ACC112 (cell line): ENCODE data around the gene SPATA6L.

ENCODE experiments used
- H2AFZ ChIP-seq: fragments of 200-600 bp; sonication (generic); one replicate; pipeline ENCODE4 v1.6.0; 2017; ENCODE audit warnings: antibody characterized with exemption, low read length; ENCODE audit not compliant: unreplicated experiment
- H3K27ac ChIP-seq: fragments of 200-600 bp; sonication (generic); 2 replicates; pipeline ENCODE4 v1.5.1; 2014; ENCODE audit warnings: low read depth, mild to moderate bottlenecking, antibody characterized with exemption, low read length, moderate library complexity
- H3K27me3 ChIP-seq: fragments of 200-600 bp; sonication (generic); 2 replicates; pipeline ENCODE4 v1.6.1; 2014; ENCODE audit warnings: mild to moderate bottlenecking, antibody characterized with exemption, low read length, moderate library complexity, mixed read lengths; ENCODE audit not compliant: insufficient read depth
- H3K36me3 ChIP-seq: fragments of 200-600 bp; sonication (generic); 2 replicates; pipeline ENCODE4 v1.6.1; 2016; ENCODE audit warnings: mild to moderate bottlenecking, antibody characterized with exemption, low read length, moderate library complexity, mixed read lengths; ENCODE audit not compliant: insufficient read depth
- H3K4me1 ChIP-seq: fragments of 200-600 bp; sonication (generic); one replicate; pipeline ENCODE4 v1.6.1; 2016; ENCODE audit warnings: low read length, mixed read lengths; ENCODE audit not compliant: insufficient read depth, unreplicated experiment, control insufficient read depth
- H3K4me3 ChIP-seq: fragments of 200-600 bp; sonication (generic); 2 replicates; pipeline ENCODE4 v1.5.1; 2014; ENCODE audit warnings: mild to moderate bottlenecking, low read depth, low read length
- H3K79me2 ChIP-seq: fragments of 200-600 bp; sonication (generic); one replicate; pipeline ENCODE4 v1.6.0; 2016; ENCODE audit warnings: low read length; ENCODE audit not compliant: control insufficient read depth, unreplicated experiment, insufficient read depth

The SPATA6L gene

GRCh38 chr9:4691795-4692194 lies 25.5 kb upstream of the SPATA6L start:
- Histone ChIP-seq H3K27ac (peak overlapping the region; percentile 54), H3K27me3 (no peaks in the 10 kb centered on the region), H3K4me3 (no peak overlapping the region), H3K4me1 (peaks cover 5% of the 10 kb centered on the region), H3K36me3 (peaks cover 11% of the 10 kb centered on the region; the same call in 1 of the 2 replicates), H2AFZ (no peak overlapping the region), H3K79me2 (peaks cover 2% of the 10 kb centered on the region)

- H3K27me3 ChIP-seq, result no peaks in the 10 kb centered on the region
- peaks cover 2% of the 10 kb centered on the region for H3K79me2 ChIP-seq
- H3K36me3 ChIP-seq, result 0 out of 2 replicates have a peak, but pooled peaks cover 19% of the 10 kb centered on the region
- H3K4me3 ChIP-seq, result no peak overlapping the region
- peaks cover 5% of the 10 kb centered on the region for H3K4me1 ChIP-seq
- H3K27ac ChIP-seq, result no peak overlapping the region
- no peak overlapping the region for H2AFZ ChIP-seq
Observed at GRCh38 chr9:4690144-4690543, 23.9 kb upstream of the SPATA6L start.

- H2AFZ ChIP-seq, result no peak overlapping the region
- peaks cover 5% of the 10 kb centered on the region for H3K4me1 ChIP-seq
- peaks cover 2% of the 10 kb centered on the region for H3K79me2 ChIP-seq
- no peak overlapping the region for H3K4me3 ChIP-seq
- no peaks in the 10 kb centered on the region for H3K27me3 ChIP-seq
- H3K36me3 ChIP-seq, result peaks cover 22% of the 10 kb centered on the region; the same call in 1 of the 2 replicates
- H3K27ac ChIP-seq, result no peak overlapping the region
Observed at GRCh38 chr9:4689687-4690104, 23.4 kb upstream of the SPATA6L start.

- H3K27ac ChIP-seq, result no peak overlapping the region
- peaks cover 22% of the 10 kb centered on the region; the same call in 1 of the 2 replicates for H3K36me3 ChIP-seq
- H3K4me1 ChIP-seq, result peaks cover 5% of the 10 kb centered on the region
- no peak overlapping the region for H2AFZ ChIP-seq
- H3K79me2 ChIP-seq, result peaks cover 2% of the 10 kb centered on the region
- H3K27me3 ChIP-seq, result no peaks in the 10 kb centered on the region
- H3K4me3 ChIP-seq, result no peak overlapping the region
Observed at GRCh38 chr9:4689021-4689420, 22.7 kb upstream of the SPATA6L start.

- Histone ChIP-seq H3K4me3 (no peak overlapping the region), H3K4me1 (peaks cover 5% of the 10 kb centered on the region), H3K27ac (no peak overlapping the region), H3K36me3 (peaks cover 23% of the 10 kb centered on the region; the same call in 1 of the 2 replicates), H3K79me2 (peaks cover 16% of the 10 kb centered on the region), H3K27me3 (no peaks in the 10 kb centered on the region), H2AFZ (no peak overlapping the region)
Observed at GRCh38 chr9:4686584-4686983, 20.3 kb upstream of the SPATA6L start.

- Histone ChIP-seq H3K4me3 (no peak overlapping the region), H3K36me3 (peaks cover 18% of the 10 kb centered on the region; the same call in 1 of the 2 replicates), H3K4me1 (peaks cover 9% of the 10 kb centered on the region), H2AFZ (no peak overlapping the region), H3K27me3 (no peaks in the 10 kb centered on the region), H3K27ac (no peak overlapping the region), H3K79me2 (peaks cover 18% of the 10 kb centered on the region)
Observed at GRCh38 chr9:4686112-4686511, 19.8 kb upstream of the SPATA6L start.

GRCh38 chr9:4684820-4685219 lies 18.5 kb upstream of the SPATA6L start:
- Histone ChIP-seq H2AFZ (no peak overlapping the region), H3K4me3 (no peak overlapping the region), H3K27ac (no peak overlapping the region), H3K27me3 (no peaks in the 10 kb centered on the region), H3K4me1 (peaks cover 11% of the 10 kb centered on the region), H3K36me3 (peaks cover 15% of the 10 kb centered on the region; the same call in 1 of the 2 replicates), H3K79me2 (peaks cover 31% of the 10 kb centered on the region)

- Histone ChIP-seq H3K27ac (peak overlapping the region; percentile 84), H3K36me3 (peaks cover 11% of the 10 kb centered on the region; the same call in 1 of the 2 replicates), H3K4me3 (peak overlapping the region; percentile 96), H3K4me1 (peaks cover 14% of the 10 kb centered on the region), H3K27me3 (no peaks in the 10 kb centered on the region), H3K79me2 (peaks cover 35% of the 10 kb centered on the region), H2AFZ (peak overlapping the region; percentile 58)
Observed at GRCh38 chr9:4680750-4681149, 14.5 kb upstream of the SPATA6L start.

GRCh38 chr9:4680173-4680525 lies 13.9 kb upstream of the SPATA6L start:
- Histone ChIP-seq H3K79me2 (peaks cover 35% of the 10 kb centered on the region), H3K36me3 (peaks cover 6% of the 10 kb centered on the region; the same call in 1 of the 2 replicates), H2AFZ (peak overlapping the region; percentile 58), H3K27me3 (no peaks in the 10 kb centered on the region), H3K27ac (peak overlapping the region; percentile 84), H3K4me1 (peaks cover 17% of the 10 kb centered on the region), H3K4me3 (peak overlapping the region; percentile 96)

- H3K27ac ChIP-seq, result peak within 1 kb of the TSS; percentile 84
- H3K27me3 ChIP-seq, result no peaks in the 10 kb centered on the region
- H2AFZ ChIP-seq, result peak within 1 kb of the TSS; percentile 94
Observed at GRCh38 chr9:4679268-4680172, 13.2 kb upstream of the SPATA6L start, which contains the start of gene CDC37L1. Gene CDC37L1 (plus strand): TSS chr9:4679569. CDS start chr9:4679768, 199 bp downstream.

More at GRCh38 chr9:4679268-4680172, 13.2 kb upstream of the SPATA6L start, which contains the start of gene CDC37L1:
- Histone ChIP-seq H3K36me3 (peaks cover 3% of the 10 kb centered on the region; the same call in 1 of the 2 replicates), H3K4me3 (peak within 1 kb of the TSS; percentile 96), H3K79me2 (peaks cover 35% of the 10 kb centered on the region), H3K4me1 (peaks cover 21% of the 10 kb centered on the region)
